ENCODE measurements around the gene EIPR1. TPM values are rescaled to one million over a fixed set of nuclear protein-coding genes. Genes with fewer than 3 reads are reported as not detected.

Gene EIPR1
- total and polyA plus RNA-seq, 2 experiments from 2014 or later = 17.4 to 46.3 TPM

DNA sequence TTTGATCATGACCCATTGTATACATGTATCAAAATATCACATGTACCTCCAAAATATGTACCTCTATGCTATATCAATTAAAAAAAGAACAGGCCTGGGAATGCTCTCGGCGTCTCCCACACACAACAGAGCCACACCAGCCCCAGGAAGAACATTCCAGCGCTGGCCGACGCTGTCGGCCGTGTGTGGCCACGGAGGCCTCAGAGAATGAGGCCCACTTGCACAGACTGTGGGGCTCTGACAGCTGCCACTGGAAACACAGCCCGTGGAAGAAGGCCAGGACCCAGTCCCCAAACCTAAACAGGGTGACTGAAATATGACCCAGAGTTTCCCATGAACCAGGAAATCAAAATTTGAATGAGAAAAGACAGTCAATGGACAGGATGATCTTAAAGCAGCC is 69.7 kb downstream of the EIPR1 start:
- DNase-seq (ENCODE audit: low spot score) (no peak), ATAC-seq (no peak)
- Histone ChIP-seq H3K79me2 (replicated peaks; ENCODE audit: insufficient read depth) (peaks cover 11% of the 10 kb centered on the region; the same call in 1 of the 2 replicates), H3K4me1 (ENCODE audit: insufficient read depth) (peaks cover 10% of the 10 kb centered on the region; the same call in 1 of the 2 replicates), H3K4me3 (no peak overlapping the region), H4K20me1 (replicated peaks; ENCODE audit: insufficient read depth) (peaks cover 4% of the 10 kb centered on the region; the same call in 1 of the 2 replicates), H3K4me2 (peak overlapping the region; percentile 53), H3K36me3 (ENCODE audit: insufficient read depth) (no peaks in the 10 kb centered on the region), H3K9me2 (ENCODE audit: insufficient read depth) (no peaks in the 10 kb centered on the region), H2AFZ (no peak overlapping the region), H3F3A (replicated peaks; ENCODE audit: low read depth) (no peaks in the 10 kb centered on the region), H3K27ac (ENCODE audit: low read depth) (no peak overlapping the region), H3K27me3 (ENCODE audit: insufficient read depth) (no peaks in the 10 kb centered on the region)
- Mint-ChIP-seq H3K27me3 (ENCODE audit: insufficient read depth, low read depth, poor library complexity) (peaks cover 5% of the 10 kb centered on the region), H3K9me3 (no peaks in the 10 kb centered on the region; the same call in 2 of the 3 replicates), H3K4me3 (no peak overlapping the region), H3K36me3 (ENCODE audit: low read depth) (no peaks in the 10 kb centered on the region; the same call in 2 of the 3 replicates), H3K27ac (no peak overlapping the region; the same call in 1 of the 2 replicates), H3K4me1 (peaks cover 29% of the 10 kb centered on the region)
- TF ChIP-seq EZH2phosphoT487 (IDR thresholded peaks at IDR 0.05; ENCODE audit: unreplicated experiment) (no peak), POLR2AphosphoS5 (IDR thresholded peaks at IDR 0.05; ENCODE audit: low read depth) (no peak), JUNB (IDR thresholded peaks at IDR 0.05; ENCODE audit: unreplicated experiment) (no peak), EZH2 (IDR thresholded peaks at IDR 0.05; ENCODE audit: low read depth, unreplicated experiment) (no peak), REST (IDR thresholded peaks at IDR 0.05; ENCODE audit: unreplicated experiment) (no peak), CREB1 (CRISPR knock-in tag; IDR thresholded peaks at IDR 0.05; ENCODE audit: low read depth) (no peak), NANOG (IDR thresholded peaks at IDR 0.05; ENCODE audit: borderline replicate concordance) (no peak), STAT1 (IDR thresholded peaks at IDR 0.05; ENCODE audit: unreplicated experiment) (no peak), ZNF331 (CRISPR knock-in tag; IDR thresholded peaks at IDR 0.05; ENCODE audit: low read depth) (no peak), ZNF114 (CRISPR knock-in tag; IDR thresholded peaks at IDR 0.05) (no peak)
- TF ChIP-seq, protein P1, sequence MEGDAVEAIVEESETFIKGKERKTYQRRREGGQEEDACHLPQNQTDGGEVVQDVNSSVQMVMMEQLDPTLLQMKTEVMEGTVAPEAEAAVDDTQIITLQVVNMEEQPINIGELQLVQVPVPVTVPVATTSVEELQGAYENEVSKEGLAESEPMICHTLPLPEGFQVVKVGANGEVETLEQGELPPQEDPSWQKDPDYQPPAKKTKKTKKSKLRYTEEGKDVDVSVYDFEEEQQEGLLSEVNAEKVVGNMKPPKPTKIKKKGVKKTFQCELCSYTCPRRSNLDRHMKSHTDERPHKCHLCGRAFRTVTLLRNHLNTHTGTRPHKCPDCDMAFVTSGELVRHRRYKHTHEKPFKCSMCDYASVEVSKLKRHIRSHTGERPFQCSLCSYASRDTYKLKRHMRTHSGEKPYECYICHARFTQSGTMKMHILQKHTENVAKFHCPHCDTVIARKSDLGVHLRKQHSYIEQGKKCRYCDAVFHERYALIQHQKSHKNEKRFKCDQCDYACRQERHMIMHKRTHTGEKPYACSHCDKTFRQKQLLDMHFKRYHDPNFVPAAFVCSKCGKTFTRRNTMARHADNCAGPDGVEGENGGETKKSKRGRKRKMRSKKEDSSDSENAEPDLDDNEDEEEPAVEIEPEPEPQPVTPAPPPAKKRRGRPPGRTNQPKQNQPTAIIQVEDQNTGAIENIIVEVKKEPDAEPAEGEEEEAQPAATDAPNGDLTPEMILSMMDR (conservative IDR thresholded peaks at IDR 0.05; ENCODE audit: low read depth in 2 of 2) = no peak
- TF ChIP-seq, protein P2, sequence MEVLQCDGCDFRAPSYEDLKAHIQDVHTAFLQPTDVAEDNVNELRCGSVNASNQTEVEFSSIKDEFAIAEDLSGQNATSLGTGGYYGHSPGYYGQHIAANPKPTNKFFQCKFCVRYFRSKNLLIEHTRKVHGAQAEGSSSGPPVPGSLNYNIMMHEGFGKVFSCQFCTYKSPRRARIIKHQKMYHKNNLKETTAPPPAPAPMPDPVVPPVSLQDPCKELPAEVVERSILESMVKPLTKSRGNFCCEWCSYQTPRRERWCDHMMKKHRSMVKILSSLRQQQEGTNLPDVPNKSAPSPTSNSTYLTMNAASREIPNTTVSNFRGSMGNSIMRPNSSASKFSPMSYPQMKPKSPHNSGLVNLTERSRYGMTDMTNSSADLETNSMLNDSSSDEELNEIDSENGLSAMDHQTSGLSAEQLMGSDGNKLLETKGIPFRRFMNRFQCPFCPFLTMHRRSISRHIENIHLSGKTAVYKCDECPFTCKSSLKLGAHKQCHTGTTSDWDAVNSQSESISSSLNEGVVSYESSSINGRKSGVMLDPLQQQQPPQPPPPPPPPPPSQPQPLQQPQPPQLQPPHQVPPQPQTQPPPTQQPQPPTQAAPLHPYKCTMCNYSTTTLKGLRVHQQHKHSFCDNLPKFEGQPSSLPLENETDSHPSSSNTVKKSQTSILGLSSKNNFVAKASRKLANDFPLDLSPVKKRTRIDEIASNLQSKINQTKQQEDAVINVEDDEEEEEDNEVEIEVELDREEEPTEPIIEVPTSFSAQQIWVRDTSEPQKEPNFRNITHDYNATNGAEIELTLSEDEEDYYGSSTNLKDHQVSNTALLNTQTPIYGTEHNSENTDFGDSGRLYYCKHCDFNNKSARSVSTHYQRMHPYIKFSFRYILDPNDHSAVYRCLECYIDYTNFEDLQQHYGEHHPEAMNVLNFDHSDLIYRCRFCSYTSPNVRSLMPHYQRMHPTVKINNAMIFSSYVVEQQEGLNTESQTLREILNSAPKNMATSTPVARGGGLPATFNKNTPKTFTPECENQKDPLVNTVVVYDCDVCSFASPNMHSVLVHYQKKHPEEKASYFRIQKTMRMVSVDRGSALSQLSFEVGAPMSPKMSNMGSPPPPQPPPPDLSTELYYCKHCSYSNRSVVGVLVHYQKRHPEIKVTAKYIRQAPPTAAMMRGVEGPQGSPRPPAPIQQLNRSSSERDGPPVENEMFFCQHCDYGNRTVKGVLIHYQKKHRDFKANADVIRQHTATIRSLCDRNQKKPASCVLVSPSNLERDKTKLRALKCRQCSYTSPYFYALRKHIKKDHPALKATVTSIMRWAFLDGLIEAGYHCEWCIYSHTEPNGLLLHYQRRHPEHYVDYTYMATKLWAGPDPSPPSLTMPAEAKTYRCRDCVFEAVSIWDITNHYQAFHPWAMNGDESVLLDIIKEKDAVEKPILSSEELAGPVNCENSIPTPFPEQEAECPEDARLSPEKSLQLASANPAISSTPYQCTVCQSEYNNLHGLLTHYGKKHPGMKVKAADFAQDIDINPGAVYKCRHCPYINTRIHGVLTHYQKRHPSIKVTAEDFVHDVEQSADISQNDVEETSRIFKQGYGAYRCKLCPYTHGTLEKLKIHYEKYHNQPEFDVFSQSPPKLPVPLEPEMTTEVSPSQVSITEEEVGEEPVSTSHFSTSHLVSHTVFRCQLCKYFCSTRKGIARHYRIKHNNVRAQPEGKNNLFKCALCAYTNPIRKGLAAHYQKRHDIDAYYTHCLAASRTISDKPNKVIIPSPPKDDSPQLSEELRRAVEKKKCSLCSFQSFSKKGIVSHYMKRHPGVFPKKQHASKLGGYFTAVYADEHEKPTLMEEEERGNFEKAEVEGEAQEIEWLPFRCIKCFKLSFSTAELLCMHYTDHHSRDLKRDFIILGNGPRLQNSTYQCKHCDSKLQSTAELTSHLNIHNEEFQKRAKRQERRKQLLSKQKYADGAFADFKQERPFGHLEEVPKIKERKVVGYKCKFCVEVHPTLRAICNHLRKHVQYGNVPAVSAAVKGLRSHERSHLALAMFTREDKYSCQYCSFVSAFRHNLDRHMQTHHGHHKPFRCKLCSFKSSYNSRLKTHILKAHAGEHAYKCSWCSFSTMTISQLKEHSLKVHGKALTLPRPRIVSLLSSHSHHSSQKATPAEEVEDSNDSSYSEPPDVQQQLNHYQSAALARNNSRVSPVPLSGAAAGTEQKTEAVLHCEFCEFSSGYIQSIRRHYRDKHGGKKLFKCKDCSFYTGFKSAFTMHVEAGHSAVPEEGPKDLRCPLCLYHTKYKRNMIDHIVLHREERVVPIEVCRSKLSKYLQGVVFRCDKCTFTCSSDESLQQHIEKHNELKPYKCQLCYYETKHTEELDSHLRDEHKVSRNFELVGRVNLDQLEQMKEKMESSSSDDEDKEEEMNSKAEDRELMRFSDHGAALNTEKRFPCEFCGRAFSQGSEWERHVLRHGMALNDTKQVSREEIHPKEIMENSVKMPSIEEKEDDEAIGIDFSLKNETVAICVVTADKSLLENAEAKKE (CRISPR knock-in tag; IDR thresholded peaks at IDR 0.05) = no peak
- TF ChIP-seq, protein P3, sequence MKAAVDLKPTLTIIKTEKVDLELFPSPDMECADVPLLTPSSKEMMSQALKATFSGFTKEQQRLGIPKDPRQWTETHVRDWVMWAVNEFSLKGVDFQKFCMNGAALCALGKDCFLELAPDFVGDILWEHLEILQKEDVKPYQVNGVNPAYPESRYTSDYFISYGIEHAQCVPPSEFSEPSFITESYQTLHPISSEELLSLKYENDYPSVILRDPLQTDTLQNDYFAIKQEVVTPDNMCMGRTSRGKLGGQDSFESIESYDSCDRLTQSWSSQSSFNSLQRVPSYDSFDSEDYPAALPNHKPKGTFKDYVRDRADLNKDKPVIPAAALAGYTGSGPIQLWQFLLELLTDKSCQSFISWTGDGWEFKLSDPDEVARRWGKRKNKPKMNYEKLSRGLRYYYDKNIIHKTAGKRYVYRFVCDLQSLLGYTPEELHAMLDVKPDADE (IDR thresholded peaks at IDR 0.05) = no peak
